ENCODE results near the gene LYPD3.
"Not testable (repeated sequence)": the region's sequence is repeated elsewhere in the genome, so short reads cannot be mapped to it uniquely, and the experiment has no call there.

LYPD3 gene

DNA sequence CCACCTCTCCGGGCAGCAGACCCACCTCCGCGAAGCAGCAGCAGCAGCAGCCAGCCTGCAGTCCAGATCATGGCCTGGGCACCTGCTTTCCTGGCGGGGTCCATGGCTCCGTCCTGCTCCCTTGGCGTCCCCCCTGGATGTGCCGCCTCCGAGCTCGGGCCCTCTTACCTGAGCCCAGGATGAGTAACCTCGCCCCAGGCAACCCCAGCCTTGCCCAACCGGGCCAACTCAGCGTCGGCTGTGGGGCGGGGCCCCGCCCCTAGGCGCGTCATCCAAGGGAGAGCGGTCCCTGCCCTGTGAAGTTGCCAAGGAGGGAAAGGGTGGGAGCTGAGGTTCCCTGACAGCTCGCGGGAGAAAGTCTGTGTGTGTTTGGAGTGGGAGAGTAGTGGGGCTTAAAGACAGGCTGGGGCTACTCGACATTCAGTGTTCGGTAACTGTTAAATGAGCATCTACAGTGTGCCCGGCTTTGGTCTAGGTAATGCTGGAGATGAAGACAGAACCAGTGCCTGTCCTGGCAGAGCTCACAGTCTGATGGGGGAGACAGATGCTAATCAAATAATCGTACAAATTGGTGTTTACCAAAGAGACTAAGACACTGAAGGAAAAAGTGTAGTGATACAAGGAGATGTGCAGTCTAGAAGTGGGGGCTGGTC, at the start of gene LYPD3:
Gene LYPD3 (minus strand): TSS at position 141 of the 653 bp plus-strand sequence. CDS start 37 bp downstream, at position 104.
- Histone ChIP-seq H3K4me3 (ENCODE audit: low read depth in 1 of 2, low read length in 2 of 2) (peak within 1 kb of the TSS; percentile 73 to 86), H3K27me3 (ENCODE audit: low read depth, low read length) (no peaks in the 10 kb centered on the region), H3K9me3 (ENCODE audit: control insufficient read depth in 1 of 2, low read length in 2 of 2) (no peaks in the 10 kb centered on the region), H3K27ac (ENCODE audit: low read length) (no peak within 1 kb of the TSS), H3K4me1 (ENCODE audit: control insufficient read depth in 1 of 2, insufficient read depth in 2 of 2, low read length in 2 of 2) (peaks cover 3 to 6% of the 10 kb centered on the region in 2 donors), H3K36me3 (ENCODE audit: control insufficient read depth in 1 of 2, insufficient read depth in 2 of 2, low read length in 2 of 2) (no peaks in the 10 kb centered on the region)

DNA sequence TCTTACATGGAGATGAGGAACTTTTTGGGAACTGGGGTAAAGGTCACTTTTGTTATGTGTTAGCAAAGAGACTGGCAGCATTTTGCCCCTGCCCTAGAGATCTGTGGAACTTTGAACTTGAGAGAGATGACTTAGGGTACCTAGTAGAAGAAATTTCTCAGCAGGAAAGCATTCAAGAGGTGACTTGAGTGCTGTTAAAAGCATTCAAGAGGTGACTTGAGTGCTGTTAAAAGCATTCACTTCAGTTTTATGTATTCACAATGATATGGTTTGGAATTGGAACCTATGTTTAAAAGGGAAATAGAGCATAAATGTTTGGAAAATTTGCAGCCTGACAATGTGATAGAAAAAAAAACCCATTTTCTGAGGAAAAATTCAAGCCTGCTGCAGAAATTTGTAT, 47.0 kb upstream of the LYPD3 start:
- H3K9me3 ChIP-seq (ENCODE audit: control insufficient read depth in 1 of 2, low read length in 2 of 2); H3K4me3 ChIP-seq (ENCODE audit: low read depth in 1 of 2, low read length in 2 of 2); H3K4me1 ChIP-seq (ENCODE audit: control insufficient read depth in 1 of 2, insufficient read depth in 2 of 2, low read length in 2 of 2); H3K27me3 ChIP-seq (ENCODE audit: low read depth, low read length); H3K27ac ChIP-seq (ENCODE audit: low read length): not testable (repeated sequence)
- H3K36me3 ChIP-seq (ENCODE audit: control insufficient read depth in 1 of 2, insufficient read depth in 2 of 2, low read length in 2 of 2) = peaks cover 17 to 19% of the 10 kb centered on the region in 2 donors

GRCh38 chr19:43511324-43511723, 45.9 kb upstream of the LYPD3 start:
- Histone ChIP-seq H3K9me3 (ENCODE audit: control insufficient read depth in 1 of 2, low read length in 2 of 2) (no peaks in the 10 kb centered on the region), H3K4me3 (ENCODE audit: low read depth in 1 of 2, low read length in 2 of 2) (no peak overlapping the region), H3K4me1 (ENCODE audit: control insufficient read depth in 1 of 2, insufficient read depth in 2 of 2, low read length in 2 of 2) (no peaks in the 10 kb centered on the region), H3K27me3 (ENCODE audit: low read depth, low read length) (no peaks in the 10 kb centered on the region), H3K27ac (ENCODE audit: low read length) (no peak overlapping the region), H3K36me3 (ENCODE audit: control insufficient read depth in 1 of 2, insufficient read depth in 2 of 2, low read length in 2 of 2) (peaks cover 17 to 19% of the 10 kb centered on the region in 2 donors)

GRCh38 chr19:43510713-43511112, 45.3 kb upstream of the LYPD3 start:
- Histone ChIP-seq H3K4me1 (ENCODE audit: control insufficient read depth in 1 of 2, insufficient read depth in 2 of 2, low read length in 2 of 2) (no peaks in the 10 kb centered on the region), H3K27ac (ENCODE audit: low read length) (no peak overlapping the region), H3K36me3 (ENCODE audit: control insufficient read depth in 1 of 2, insufficient read depth in 2 of 2, low read length in 2 of 2) (peaks cover 19 to 20% of the 10 kb centered on the region in 2 donors), H3K9me3 (ENCODE audit: control insufficient read depth in 1 of 2, low read length in 2 of 2) (no peaks in the 10 kb centered on the region), H3K27me3 (ENCODE audit: low read depth, low read length) (no peaks in the 10 kb centered on the region), H3K4me3 (ENCODE audit: low read depth in 1 of 2, low read length in 2 of 2) (no peak overlapping the region)

DNA sequence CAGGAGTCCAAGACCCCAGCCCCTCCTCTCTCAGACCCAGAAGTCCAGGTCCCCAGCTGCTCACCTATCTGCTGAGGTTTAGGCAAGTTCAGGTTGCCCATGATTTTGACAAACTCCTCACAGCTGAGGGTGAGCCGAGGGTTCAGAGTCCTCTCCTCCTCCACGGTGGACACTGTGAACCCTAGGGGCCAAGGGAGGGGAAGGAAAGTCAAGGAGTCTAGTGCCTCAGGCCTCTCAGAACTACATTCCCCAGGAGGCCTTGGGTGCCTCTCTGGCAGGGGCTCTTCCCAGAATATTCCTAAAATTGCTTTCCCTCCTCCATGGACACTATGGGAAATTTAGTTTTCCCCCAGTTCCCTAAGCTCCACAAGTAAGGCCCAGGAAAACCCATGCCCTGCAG, 42.5 kb upstream of the LYPD3 start:
- no peaks in the 10 kb centered on the region for H3K9me3 ChIP-seq (ENCODE audit: control insufficient read depth in 1 of 2, low read length in 2 of 2)
- no peaks in the 10 kb centered on the region for H3K27me3 ChIP-seq (ENCODE audit: low read depth, low read length)
- no peak overlapping the region for H3K27ac ChIP-seq (ENCODE audit: low read length)
- H3K36me3 ChIP-seq (ENCODE audit: control insufficient read depth in 1 of 2, insufficient read depth in 2 of 2, low read length in 2 of 2) = peaks cover 19 to 20% of the 10 kb centered on the region in 2 donors
- H3K4me3 ChIP-seq (ENCODE audit: low read depth in 1 of 2, low read length in 2 of 2) = no peak overlapping the region
- peaks cover 2 to 9% of the 10 kb centered on the region in 2 donors for H3K4me1 ChIP-seq (ENCODE audit: control insufficient read depth in 1 of 2, insufficient read depth in 2 of 2, low read length in 2 of 2)

GRCh38 chr19:43506629-43507028, 41.2 kb upstream of the LYPD3 start:
- Histone ChIP-seq H3K4me1 (ENCODE audit: control insufficient read depth in 1 of 2, insufficient read depth in 2 of 2, low read length in 2 of 2) (peaks cover 4 to 21% of the 10 kb centered on the region in 2 donors), H3K9me3 (ENCODE audit: control insufficient read depth in 1 of 2, low read length in 2 of 2) (no peaks in the 10 kb centered on the region), H3K4me3 (ENCODE audit: low read depth in 1 of 2, low read length in 2 of 2) (no peak overlapping the region), H3K36me3 (ENCODE audit: control insufficient read depth in 1 of 2, insufficient read depth in 2 of 2, low read length in 2 of 2) (peaks cover 19 to 20% of the 10 kb centered on the region in 2 donors), H3K27ac (ENCODE audit: low read length) (no peak overlapping the region), H3K27me3 (ENCODE audit: low read depth, low read length) (no peaks in the 10 kb centered on the region)

GRCh38 chr19:43505941-43506340, 40.5 kb upstream of the LYPD3 start:
- Histone ChIP-seq H3K27me3 (ENCODE audit: low read depth, low read length) (no peaks in the 10 kb centered on the region), H3K4me3 (ENCODE audit: low read depth in 1 of 2, low read length in 2 of 2) (no peak overlapping the region), H3K9me3 (ENCODE audit: control insufficient read depth in 1 of 2, low read length in 2 of 2) (no peaks in the 10 kb centered on the region), H3K4me1 (ENCODE audit: control insufficient read depth in 1 of 2, insufficient read depth in 2 of 2, low read length in 2 of 2) (peaks cover 4 to 25% of the 10 kb centered on the region in 2 donors), H3K27ac (ENCODE audit: low read length) (no peak overlapping the region), H3K36me3 (ENCODE audit: control insufficient read depth in 1 of 2, insufficient read depth in 2 of 2, low read length in 2 of 2) (peaks cover 15 to 20% of the 10 kb centered on the region in 2 donors)

DNA sequence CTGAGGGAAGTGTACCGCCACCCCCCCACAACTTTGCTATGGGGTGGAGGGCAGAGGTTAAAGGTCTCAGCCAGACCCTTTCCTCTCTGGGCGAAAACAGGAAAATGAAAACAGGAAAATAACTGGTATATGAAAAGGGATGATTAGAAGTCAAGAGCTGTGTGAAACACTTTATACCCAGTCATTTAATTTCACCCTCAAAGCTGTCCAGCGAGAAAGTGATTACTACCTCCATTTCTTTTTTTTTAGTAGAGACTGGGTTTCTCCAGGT, 39.7 kb upstream of the LYPD3 start:
- H3K9me3 ChIP-seq (ENCODE audit: control insufficient read depth in 1 of 2, low read length in 2 of 2) = no peaks in the 10 kb centered on the region
- H3K27ac ChIP-seq (ENCODE audit: low read length) = peak overlapping the region; percentile 69
- H3K36me3 ChIP-seq (ENCODE audit: control insufficient read depth in 1 of 2, insufficient read depth in 2 of 2, low read length in 2 of 2) = peaks cover 9 to 16% of the 10 kb centered on the region in 2 donors
- no peak overlapping the region for H3K4me3 ChIP-seq (ENCODE audit: low read depth in 1 of 2, low read length in 2 of 2)
- H3K4me1 ChIP-seq (ENCODE audit: control insufficient read depth in 1 of 2, insufficient read depth in 2 of 2, low read length in 2 of 2) = peaks cover 4 to 25% of the 10 kb centered on the region in 2 donors
- H3K27me3 ChIP-seq (ENCODE audit: low read depth, low read length) = no peaks in the 10 kb centered on the region

DNA sequence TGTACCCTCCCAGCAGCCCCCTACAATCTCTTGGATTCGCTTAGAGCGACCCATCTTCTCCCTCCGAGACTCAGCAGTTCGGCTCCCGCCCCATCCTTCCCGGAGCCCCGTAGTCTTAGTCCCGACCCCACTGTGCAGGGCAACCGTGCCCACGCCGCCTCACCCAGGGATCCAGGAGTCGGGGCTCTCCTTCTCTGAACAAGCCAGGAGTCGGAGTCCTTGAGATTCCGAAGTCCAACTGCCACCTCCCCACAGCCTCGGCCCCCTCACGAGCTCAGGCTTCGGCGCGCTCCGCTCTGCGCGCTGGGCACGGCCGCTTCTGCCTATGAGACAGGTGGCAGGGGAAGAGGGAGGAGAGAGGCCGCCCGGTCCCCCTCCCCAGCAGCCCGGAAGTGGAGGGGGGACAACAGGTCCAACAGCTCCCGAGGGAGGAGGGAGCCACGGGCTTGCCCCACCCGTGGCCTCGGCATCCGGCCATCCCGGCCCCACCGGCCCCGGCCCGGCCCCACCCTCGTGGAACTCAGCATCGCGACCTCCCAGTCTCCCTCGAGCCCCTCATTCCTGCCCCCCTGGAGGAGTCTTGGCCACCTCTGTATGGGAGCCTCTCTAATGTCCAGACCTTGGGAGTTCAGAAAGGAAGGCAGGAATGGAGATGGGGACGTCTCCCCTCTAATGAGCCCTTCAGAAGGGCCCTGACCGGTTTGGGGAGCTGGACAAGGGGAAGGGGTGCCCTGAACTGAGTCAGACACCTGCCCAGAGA, 39.2 kb upstream of the LYPD3 start, which contains the start of gene PHLDB3:
Gene PHLDB3 (minus strand): TSS at position 321 of the 760 bp plus-strand sequence. CDS start 628 bp downstream, outside the sequence.
- peaks cover 5 to 11% of the 10 kb centered on the region in 2 donors for H3K36me3 ChIP-seq (ENCODE audit: control insufficient read depth in 1 of 2, insufficient read depth in 2 of 2, low read length in 2 of 2)
- H3K9me3 ChIP-seq (ENCODE audit: control insufficient read depth in 1 of 2, low read length in 2 of 2) = no peaks in the 10 kb centered on the region
- H3K27me3 ChIP-seq (ENCODE audit: low read depth, low read length) = no peaks in the 10 kb centered on the region
- peak within 1 kb of the TSS; percentile 77 to 90 for H3K4me3 ChIP-seq (ENCODE audit: low read depth in 1 of 2, low read length in 2 of 2)
- peaks cover 4 to 25% of the 10 kb centered on the region in 2 donors for H3K4me1 ChIP-seq (ENCODE audit: control insufficient read depth in 1 of 2, insufficient read depth in 2 of 2, low read length in 2 of 2)
- H3K27ac ChIP-seq (ENCODE audit: low read length) = peak within 1 kb of the TSS; percentile 82

DNA sequence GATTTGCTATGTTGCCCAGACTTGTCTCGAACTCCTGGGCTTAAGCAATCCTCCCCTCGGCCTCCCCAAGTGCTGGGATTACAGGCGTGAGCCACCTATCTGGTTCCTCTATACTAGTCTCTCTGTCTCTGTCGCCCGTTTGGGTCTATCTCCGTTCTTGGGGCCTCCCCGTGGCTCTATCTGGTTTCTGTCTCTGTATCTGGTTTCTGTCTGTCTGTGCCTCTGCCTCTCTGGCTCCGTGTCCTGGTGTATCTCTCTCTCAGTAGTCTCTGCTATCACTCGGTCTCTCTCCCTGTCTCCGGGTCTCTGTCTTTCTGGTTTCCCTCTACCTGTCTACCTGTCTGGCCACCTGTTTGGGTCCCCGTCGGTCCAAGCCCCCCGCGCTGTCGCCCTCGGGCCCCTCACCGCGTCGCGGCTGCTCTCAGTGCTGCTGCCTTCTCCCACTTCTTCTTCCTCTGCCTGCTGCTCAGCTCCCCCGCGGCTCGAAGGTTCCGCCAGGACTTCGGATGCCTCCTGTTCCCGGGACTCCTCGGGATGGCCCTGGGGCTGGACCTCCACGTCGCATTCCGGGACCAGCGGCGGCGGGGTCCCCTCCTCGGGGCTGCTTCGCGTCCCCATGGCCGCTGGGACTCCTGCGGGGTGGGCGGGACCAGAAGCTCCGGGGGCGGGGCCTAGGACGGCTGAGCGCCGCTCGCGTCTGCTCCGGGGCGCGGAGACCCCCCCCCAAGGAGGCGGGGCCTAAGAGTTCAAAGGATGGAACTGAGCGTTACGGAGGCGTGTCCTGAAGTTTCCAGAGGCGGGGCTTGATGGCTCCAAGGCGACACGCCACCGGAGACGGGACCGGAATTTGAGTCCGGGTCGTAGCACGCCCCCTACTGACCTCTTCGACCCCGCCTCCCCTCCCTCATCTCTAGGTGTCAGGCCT, 38.4 kb upstream of the LYPD3 start:
- Histone ChIP-seq H3K36me3 (ENCODE audit: control insufficient read depth in 1 of 2, insufficient read depth in 2 of 2, low read length in 2 of 2) (peaks cover 4 to 9% of the 10 kb centered on the region in 2 donors), H3K9me3 (ENCODE audit: control insufficient read depth in 1 of 2, low read length in 2 of 2) (no peaks in the 10 kb centered on the region), H3K27me3 (ENCODE audit: low read depth, low read length) (no peaks in the 10 kb centered on the region), H3K4me1 (ENCODE audit: control insufficient read depth in 1 of 2, insufficient read depth in 2 of 2, low read length in 2 of 2) (peaks cover 4 to 25% of the 10 kb centered on the region in 2 donors), H3K4me3 (ENCODE audit: low read depth in 1 of 2, low read length in 2 of 2) (peak overlapping the region; percentile 77 to 90), H3K27ac (ENCODE audit: low read length) (peak overlapping the region; percentile 82)
